RWPE2 (cell line): ENCODE results near the gene SLC9A2.

ENCODE experiments used
- ATAC-seq: fragments of 200-7000 bp; cut with Tn5 transposase; 3 replicates; pipeline ENCODE4 v1.9.1; 2021; ENCODE audit warnings: low read depth
- DNase-seq: peaks from one replicate; pipeline ENCODE4 v3.0.0-alpha.2; 2020; ENCODE audit warnings: low spot score
- H3K27ac ChIP-seq: fragments of 450-650 bp; 2 replicates; pipeline ENCODE4 v1.5.1; 2017; ENCODE audit warnings: mild to moderate bottlenecking; ENCODE audit not compliant: poor library complexity, severe bottlenecking
- H3K27me3 ChIP-seq: fragments of 250-450 bp; sonication (Bioruptor Pico); 2 replicates; pipeline ENCODE4 v1.5.1; 2021; ENCODE audit warnings: mild to moderate bottlenecking, moderate library complexity; ENCODE audit not compliant: insufficient read depth, poor library complexity, severe bottlenecking
- H3K36me3 ChIP-seq: fragments of 250-450 bp; sonication (Bioruptor Pico); 2 replicates; pipeline ENCODE4 v1.5.1; 2020; ENCODE audit warnings: low read depth, mild to moderate bottlenecking, moderate library complexity
- H3K4me1 ChIP-seq: fragments of 250-450 bp; sonication (Bioruptor Pico); 2 replicates; pipeline ENCODE4 v1.5.1; 2021; ENCODE audit warnings: mild to moderate bottlenecking, moderate library complexity; ENCODE audit not compliant: insufficient read depth, poor library complexity, severe bottlenecking
- H3K4me3 ChIP-seq: fragments of 250-450 bp; sonication (Bioruptor Pico); 2 replicates; pipeline ENCODE4 v1.5.1; 2021; ENCODE audit warnings: mild to moderate bottlenecking, moderate library complexity; ENCODE audit not compliant: severe bottlenecking
- H3K9me3 ChIP-seq: fragments of 250-450 bp; sonication (Bioruptor Pico); 2 replicates; pipeline ENCODE4 v1.5.1; 2021; ENCODE audit warnings: mild to moderate bottlenecking, moderate library complexity; ENCODE audit not compliant: severe bottlenecking
- CTCF ChIP-seq: fragments of 450-650 bp; IDR thresholded peaks from one replicate; pipeline ENCODE4 v1.5.1; 2017; ENCODE audit warnings: mild to moderate bottlenecking, moderate library complexity; ENCODE audit not compliant: poor library complexity, severe bottlenecking

SLC9A2 gene

GRCh38 chr2:102601730-102602129 is 17.6 kb upstream of the SLC9A2 start:
- Histone ChIP-seq H3K4me3 (no peak overlapping the region), H3K36me3 (no peaks in the 10 kb centered on the region), H3K4me1 (no peaks in the 10 kb centered on the region), H3K27me3 (no peaks in the 10 kb centered on the region), H3K27ac (no peak overlapping the region), H3K9me3 (no peaks in the 10 kb centered on the region)
- DNase-seq (no peak), ATAC-seq (no peak)
- no peak for TF ChIP-seq CTCF

GRCh38 chr2:102603904-102604303 is 15.4 kb upstream of the SLC9A2 start:
- no peak for TF ChIP-seq CTCF
- no peak for DNase-seq
- Histone ChIP-seq H3K4me1 (no peaks in the 10 kb centered on the region), H3K4me3 (no peak overlapping the region), H3K27me3 (no peaks in the 10 kb centered on the region), H3K27ac (no peak overlapping the region), H3K9me3 (no peaks in the 10 kb centered on the region), H3K36me3 (no peaks in the 10 kb centered on the region)
- ATAC-seq: no peak

- ATAC-seq (no peak), DNase-seq (no peak)
- H3K36me3 ChIP-seq: no peaks in the 10 kb centered on the region
- H3K9me3 ChIP-seq: no peaks in the 10 kb centered on the region
- no peaks in the 10 kb centered on the region for H3K27me3 ChIP-seq
- TF ChIP-seq CTCF: no peak
- no peaks in the 10 kb centered on the region for H3K4me1 ChIP-seq
- no peak overlapping the region for H3K4me3 ChIP-seq
- no peak overlapping the region for H3K27ac ChIP-seq
These were observed 14.6 kb upstream of the SLC9A2 start for GRCh38 chr2:102604769-102605168.

- ATAC-seq: peak; percentile 74
- H3K9me3 ChIP-seq: no peaks in the 10 kb centered on the region
- H3K4me3 ChIP-seq: no peak overlapping the region
- H3K27me3 ChIP-seq: peaks cover under 1% of the 10 kb centered on the region
- H3K4me1 ChIP-seq: no peaks in the 10 kb centered on the region
- no peak for TF ChIP-seq CTCF
- H3K27ac ChIP-seq: no peak overlapping the region
- H3K36me3 ChIP-seq: no peaks in the 10 kb centered on the region
- DNase-seq: no peak
These were observed 13.0 kb upstream of the SLC9A2 start for GRCh38 chr2:102606353-102606752.

- H3K27ac ChIP-seq: no peak overlapping the region
- ATAC-seq: peak; percentile 81
- DNase-seq: no peak
- peaks cover 67% of the 10 kb centered on the region for H3K27me3 ChIP-seq
- H3K4me1 ChIP-seq: no peaks in the 10 kb centered on the region
- no peak overlapping the region for H3K4me3 ChIP-seq
- no peaks in the 10 kb centered on the region for H3K36me3 ChIP-seq
- peak; percentile 95 for TF ChIP-seq CTCF
- no peaks in the 10 kb centered on the region for H3K9me3 ChIP-seq
These were observed 3.5 kb upstream of the SLC9A2 start for GRCh38 chr2:102615620-102616436.
